ENCODE results near the gene PRCP.

DNA sequence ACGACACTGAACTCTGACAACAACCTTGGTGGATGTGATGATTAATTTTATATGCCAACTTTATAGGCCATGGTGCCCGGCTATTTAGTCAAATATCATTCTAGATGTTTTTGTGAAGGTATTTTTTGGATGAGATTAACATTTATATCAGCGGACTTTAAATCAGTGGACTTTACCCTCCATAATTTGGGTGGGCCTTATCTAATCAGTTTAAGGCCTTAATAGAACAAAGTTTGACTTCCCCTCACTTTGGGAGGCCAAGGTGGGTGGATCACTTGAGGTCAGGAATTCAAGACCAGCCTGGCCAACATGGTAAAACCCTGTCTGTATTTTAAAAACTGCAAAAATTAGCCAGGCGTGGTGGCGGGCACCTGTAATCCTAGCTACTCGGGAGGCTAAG is 4.0 kb downstream of the PRCP start:
- TF ChIP-seq, protein P1, sequence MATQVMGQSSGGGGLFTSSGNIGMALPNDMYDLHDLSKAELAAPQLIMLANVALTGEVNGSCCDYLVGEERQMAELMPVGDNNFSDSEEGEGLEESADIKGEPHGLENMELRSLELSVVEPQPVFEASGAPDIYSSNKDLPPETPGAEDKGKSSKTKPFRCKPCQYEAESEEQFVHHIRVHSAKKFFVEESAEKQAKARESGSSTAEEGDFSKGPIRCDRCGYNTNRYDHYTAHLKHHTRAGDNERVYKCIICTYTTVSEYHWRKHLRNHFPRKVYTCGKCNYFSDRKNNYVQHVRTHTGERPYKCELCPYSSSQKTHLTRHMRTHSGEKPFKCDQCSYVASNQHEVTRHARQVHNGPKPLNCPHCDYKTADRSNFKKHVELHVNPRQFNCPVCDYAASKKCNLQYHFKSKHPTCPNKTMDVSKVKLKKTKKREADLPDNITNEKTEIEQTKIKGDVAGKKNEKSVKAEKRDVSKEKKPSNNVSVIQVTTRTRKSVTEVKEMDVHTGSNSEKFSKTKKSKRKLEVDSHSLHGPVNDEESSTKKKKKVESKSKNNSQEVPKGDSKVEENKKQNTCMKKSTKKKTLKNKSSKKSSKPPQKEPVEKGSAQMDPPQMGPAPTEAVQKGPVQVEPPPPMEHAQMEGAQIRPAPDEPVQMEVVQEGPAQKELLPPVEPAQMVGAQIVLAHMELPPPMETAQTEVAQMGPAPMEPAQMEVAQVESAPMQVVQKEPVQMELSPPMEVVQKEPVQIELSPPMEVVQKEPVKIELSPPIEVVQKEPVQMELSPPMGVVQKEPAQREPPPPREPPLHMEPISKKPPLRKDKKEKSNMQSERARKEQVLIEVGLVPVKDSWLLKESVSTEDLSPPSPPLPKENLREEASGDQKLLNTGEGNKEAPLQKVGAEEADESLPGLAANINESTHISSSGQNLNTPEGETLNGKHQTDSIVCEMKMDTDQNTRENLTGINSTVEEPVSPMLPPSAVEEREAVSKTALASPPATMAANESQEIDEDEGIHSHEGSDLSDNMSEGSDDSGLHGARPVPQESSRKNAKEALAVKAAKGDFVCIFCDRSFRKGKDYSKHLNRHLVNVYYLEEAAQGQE (IDR thresholded peaks at IDR 0.05; ENCODE audit: insufficient read depth in 1 of 2, low read depth in 2 of 2, low read length in 1 of 2): no peak
- TF ChIP-seq, protein P2, sequence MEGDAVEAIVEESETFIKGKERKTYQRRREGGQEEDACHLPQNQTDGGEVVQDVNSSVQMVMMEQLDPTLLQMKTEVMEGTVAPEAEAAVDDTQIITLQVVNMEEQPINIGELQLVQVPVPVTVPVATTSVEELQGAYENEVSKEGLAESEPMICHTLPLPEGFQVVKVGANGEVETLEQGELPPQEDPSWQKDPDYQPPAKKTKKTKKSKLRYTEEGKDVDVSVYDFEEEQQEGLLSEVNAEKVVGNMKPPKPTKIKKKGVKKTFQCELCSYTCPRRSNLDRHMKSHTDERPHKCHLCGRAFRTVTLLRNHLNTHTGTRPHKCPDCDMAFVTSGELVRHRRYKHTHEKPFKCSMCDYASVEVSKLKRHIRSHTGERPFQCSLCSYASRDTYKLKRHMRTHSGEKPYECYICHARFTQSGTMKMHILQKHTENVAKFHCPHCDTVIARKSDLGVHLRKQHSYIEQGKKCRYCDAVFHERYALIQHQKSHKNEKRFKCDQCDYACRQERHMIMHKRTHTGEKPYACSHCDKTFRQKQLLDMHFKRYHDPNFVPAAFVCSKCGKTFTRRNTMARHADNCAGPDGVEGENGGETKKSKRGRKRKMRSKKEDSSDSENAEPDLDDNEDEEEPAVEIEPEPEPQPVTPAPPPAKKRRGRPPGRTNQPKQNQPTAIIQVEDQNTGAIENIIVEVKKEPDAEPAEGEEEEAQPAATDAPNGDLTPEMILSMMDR (IDR thresholded peaks at IDR 0.05): no peak
- no peak for TF ChIP-seq POLR2AphosphoS5 (IDR thresholded peaks at IDR 0.05; ENCODE audit: low read depth, low read length)
